OCI-M1 (cell line): ENCODE measurements around the gene NEO1.

Source experiments
- DNase-seq: peaks from one replicate; lab custom pipeline; 2025; lab: John Stamatoyannopoulos, UW

Gene NEO1

GRCh38 chr15:73305331-73306211, 253.3 kb downstream of the NEO1 start:
- DNase-seq, result peak; percentile 35

- no peak for DNase-seq
These were observed 256.0 kb downstream of the NEO1 start for GRCh38 chr15:73308305-73308704.

GRCh38 chr15:73313861-73314260, 261.6 kb downstream of the NEO1 start:
- DNase-seq, result no peak

- no peak for DNase-seq
These were observed 265.6 kb downstream of the NEO1 start for GRCh38 chr15:73317651-73318462.

GRCh38 chr15:73318463-73319351, 266.4 kb downstream of the NEO1 start:
- DNase-seq, result no peak

- DNase-seq, result no peak
These were observed 267.4 kb downstream of the NEO1 start for GRCh38 chr15:73319460-73320245.

GRCh38 chr15:73320619-73321180, 268.4 kb downstream of the NEO1 start:
- DNase-seq, result no peak

GRCh38 chr15:73321496-73322450, 269.5 kb downstream of the NEO1 start:
- no peak for DNase-seq

GRCh38 chr15:73322665-73323373, 270.6 kb downstream of the NEO1 start:
- DNase-seq, result no peak

GRCh38 chr15:73323374-73323955, 271.2 kb downstream of the NEO1 start:
- DNase-seq, result no peak

GRCh38 chr15:73323956-73324355, 271.7 kb downstream of the NEO1 start:
- no peak for DNase-seq

GRCh38 chr15:73324496-73325170, 272.4 kb downstream of the NEO1 start:
- no peak for DNase-seq

- DNase-seq, result peak; percentile 17
These were observed 273.1 kb downstream of the NEO1 start for GRCh38 chr15:73325191-73325861.

- DNase-seq, result no peak
These were observed 273.9 kb downstream of the NEO1 start for GRCh38 chr15:73326157-73326556.

GRCh38 chr15:73328149-73328820, 276.0 kb downstream of the NEO1 start:
- no peak for DNase-seq

GRCh38 chr15:73328981-73329380, 276.7 kb downstream of the NEO1 start:
- DNase-seq, result no peak
